ENCODE measurements around the gene RALGAPA1. TPM values are rescaled to one million over a fixed set of nuclear protein-coding genes. Genes with fewer than 3 reads are reported as not detected.
A peak's percentile ranks its signal among the peaks of the same experiment; 100 is the strongest.

RALGAPA1 gene
- polyA plus RNA-seq, 1 of the 3 experiments (the other 2 are of a cell fraction): 3.6 TPM

GRCh38 chr14:35539969-35540368 is 269.1 kb downstream of the RALGAPA1 start:
- Histone ChIP-seq H3K79me2 (ENCODE audit: insufficient read depth) (no peaks in the 10 kb centered on the region), H4K20me1 (ENCODE audit: insufficient read depth) (peaks cover 1% of the 10 kb centered on the region), H2AFZ (ENCODE audit: low read depth) (no peak overlapping the region), H3K4me2 (no peak overlapping the region), H3K27me3 (ENCODE audit: insufficient read depth) (peaks cover 1% of the 10 kb centered on the region), H3K27ac (ENCODE audit: low read depth in 2 of 2, low read length in 1 of 2) (peak overlapping the region in 1 of 2 experiments; percentile 43; a peak in 1 of 4 replicates), H3K9me2 (no peaks in the 10 kb centered on the region), H3K9me3 (no peaks in the 10 kb centered on the region), H3K36me3 (replicated peaks in 1 of 2; ENCODE audit: control insufficient read depth in 1 of 2, insufficient read depth in 2 of 2, low read length in 1 of 2) (peaks cover 3 to 4% of the 10 kb centered on the region in 2 experiments), H3K4me3 (ENCODE audit: low read depth in 2 of 2, low read length in 1 of 2) (no peak overlapping the region), H3K4me1 (ENCODE audit: control insufficient read depth in 1 of 2, insufficient read depth in 2 of 2, low read depth in 1 of 2, low read length in 1 of 2) (no peaks in the 10 kb centered on the region; a peak in 2 of 4 replicates), H3F3A (replicated peaks; ENCODE audit: insufficient read depth) (no peaks in the 10 kb centered on the region), H3K9ac (no peak overlapping the region)
- DNase-seq: no peak
- CTCF ChIA-PET: no interaction called here
- TF ChIP-seq PBX3 (IDR thresholded peaks at IDR 0.05): no peak
- TF ChIP-seq NFIC (IDR thresholded peaks at IDR 0.05; ENCODE audit: borderline replicate concordance): no peak
- TF ChIP-seq FOXM1 (IDR thresholded peaks at IDR 0.05; ENCODE audit: low read depth): no peak
- no peak for TF ChIP-seq RXRA (IDR thresholded peaks at IDR 0.05; ENCODE audit: borderline replicate concordance, low read depth)
- POLR2A ChIA-PET: no interaction called here
- 77% methylated on average over 2 of the region's 2 CpGs for WGBS (ENCODE audit: low lambda C conversion rate)

- Histone ChIP-seq H3K4me3 (ENCODE audit: low read depth in 2 of 2, low read length in 1 of 2) (peak overlapping the region; percentile 59 to 75; a peak in 3 of 4 replicates), H3K4me1 (ENCODE audit: control insufficient read depth in 1 of 2, insufficient read depth in 2 of 2, low read depth in 1 of 2, low read length in 1 of 2) (no peaks in the 10 kb centered on the region; a peak in 2 of 4 replicates), H4K20me1 (ENCODE audit: insufficient read depth) (peaks cover 4% of the 10 kb centered on the region), H3K4me2 (peak overlapping the region; percentile 96), H3K9me3 (no peaks in the 10 kb centered on the region), H2AFZ (ENCODE audit: low read depth) (no peak overlapping the region), H3F3A (replicated peaks; ENCODE audit: insufficient read depth) (no peaks in the 10 kb centered on the region), H3K27ac (ENCODE audit: low read depth in 2 of 2, low read length in 1 of 2) (peak overlapping the region in 1 of 2 experiments; percentile 90; a peak in 2 of 4 replicates), H3K9ac (no peak overlapping the region), H3K36me3 (replicated peaks in 1 of 2; ENCODE audit: control insufficient read depth in 1 of 2, insufficient read depth in 2 of 2, low read length in 1 of 2) (peaks cover 0 to 3% of the 10 kb centered on the region in 2 experiments), H3K9me2 (no peaks in the 10 kb centered on the region; the same call in 1 of the 2 replicates), H3K79me2 (ENCODE audit: insufficient read depth) (no peaks in the 10 kb centered on the region), H3K27me3 (ENCODE audit: insufficient read depth) (peaks cover 27% of the 10 kb centered on the region)
- CTCF ChIA-PET: interaction anchor here (0.9 to 4.2 kb wide), 6 partner anchors 14 to 395 kb away, joined by 3 to 29 read pairs (median 6); no protein-coding TSS in a partner anchor
- TF ChIP-seq SIN3A (IDR thresholded peaks at IDR 0.05; ENCODE audit: borderline replicate concordance, low read depth, low read length) (no peak), PBX3 (IDR thresholded peaks at IDR 0.05) (no peak), USF1 (IDR thresholded peaks at IDR 0.05; ENCODE audit: borderline replicate concordance, low read depth) (no peak), RAD21 (IDR thresholded peaks at IDR 0.05; ENCODE audit: low read length) (no peak), NRF1 (IDR thresholded peaks at IDR 0.05; ENCODE audit: low read depth, low read length) (no peak), CHD2 (IDR thresholded peaks at IDR 0.05; ENCODE audit: low read length, partially characterized antibody) (no peak)
- peak; percentile 32 for DNase-seq
- POLR2A ChIA-PET: interaction anchor here (2.0 to 3.9 kb wide), 4 partner anchors 16 to 120 kb away, joined by 4 to 37 read pairs (median 22); no protein-coding TSS in a partner anchor
- WGBS (ENCODE audit: low lambda C conversion rate): 21% methylated on average over 20 of the region's 37 CpGs
Measured at GRCh38 chr14:35535483-35536112, 273.5 kb downstream of the RALGAPA1 start.
